Liver (tissue), 3 donors: ENCODE data around the gene DISP3.
"Not testable (repeated sequence)": the region's sequence is repeated elsewhere in the genome, so short reads cannot be mapped to it uniquely, and the experiment has no call there.

Experiments used
- CTCF ChIP-seq: fragments of 150-350 bp; IDR thresholded peaks from 2 replicates; pipeline ENCODE4 v1.5.1; 2017; ENCODE audit warnings: improper control_type of control experiment, low read depth, low read length; ENCODE audit not compliant: missing input control
- FOXA1 ChIP-seq: IDR thresholded peaks from 2 replicates; pipeline ENCODE4 v1.6.1; 2016; ENCODE audit warnings: antibody characterized with exemption
- JUND ChIP-seq, 2 donors: IDR thresholded peaks; 2 replicates each; pipeline ENCODE4 v1.6.1; 2016; ENCODE audit warnings: antibody characterized with exemption in 2 of 2
- MAX ChIP-seq: IDR thresholded peaks from 2 replicates; pipeline ENCODE4 v1.6.1; 2016; ENCODE audit warnings: antibody characterized with exemption
- NR2F2 ChIP-seq: IDR thresholded peaks from 2 replicates; pipeline ENCODE4 v1.6.1; 2016; ENCODE audit warnings: antibody characterized with exemption
- REST ChIP-seq: IDR thresholded peaks from 2 replicates; pipeline ENCODE4 v1.6.1; 2016; ENCODE audit warnings: antibody characterized with exemption, mild to moderate bottlenecking
- TAF1 ChIP-seq: conservative IDR thresholded peaks from 2 replicates; pipeline ENCODE4 v1.6.1; 2016; ENCODE audit warnings: antibody characterized with exemption, mild to moderate bottlenecking
- YY1 ChIP-seq: IDR thresholded peaks from 2 replicates; pipeline ENCODE4 v1.6.1; 2016; ENCODE audit warnings: antibody characterized with exemption, mild to moderate bottlenecking
- donor health status: healthy.
- donor health status: healthy.

- TF ChIP-seq CTCF; FOXA1; NR2F2; JUND (IDR thresholded peaks at IDR 0.05); REST; MAX; TAF1; YY1: not testable (repeated sequence)
These were observed 101.1 kb downstream of the DISP3 start for GRCh38 chr1:11580049-11580448.
